HEK293 (cell line): ENCODE measurements around the gene HP1BP3.
A peak's percentile ranks its signal among the peaks of the same experiment; 100 is the strongest.

Source experiments
- CTCF ChIA-PET: fragments of 350-600 bp; formaldehyde crosslinking; extraction: SDS; loops from one replicate; lab custom pipeline; 2021; ENCODE audit warnings: antibody characterized with exemption; lab: Yijun Ruan, JAX
- POLR2A ChIA-PET: fragments of 300-600 bp; formaldehyde crosslinking; extraction: SDS; loops from one replicate; lab custom pipeline; 2020; ENCODE audit warnings: antibody characterized with exemption, inconsistent platforms; lab: Yijun Ruan, JAX
- H3K27ac ChIP-seq: fragments of 200-500 bp; sonication (Bioruptor generic); 2 replicates; pipeline ENCODE4 v1.5.1; 2014; ENCODE audit warnings: low read depth, low read length, control low read depth, inconsistent platforms; ENCODE audit errors: extremely low read depth
- H3K36me3 ChIP-seq, 2 experiments: fragments of 200-500 bp in 1 of 2; sonication (Bioruptor generic) in 1 of 2; 1 replicate in 1 of 2; 2 replicates in 1 of 2; pipeline ENCODE4 v1.5.1; 2014 to 2017; ENCODE audit warnings: inconsistent platforms in 2 of 2, low read length in 2 of 2; ENCODE audit not compliant: control insufficient read depth in 2 of 2, insufficient read depth in 1 of 2
- H3K4me1 ChIP-seq: fragments of 200-500 bp; sonication (Bioruptor generic); 2 replicates; pipeline ENCODE4 v1.5.1; 2014; ENCODE audit warnings: mild to moderate bottlenecking, low read length, inconsistent platforms; ENCODE audit not compliant: control insufficient read depth, insufficient read depth
- H3K4me3 ChIP-seq: 2 replicates; pipeline ENCODE4 v1.5.1; 2011; ENCODE audit warnings: low read depth, mild to moderate bottlenecking, control low read depth, low read length, moderate library complexity
- H3K9me3 ChIP-seq: fragments of 200-500 bp; sonication (Bioruptor generic); 2 replicates; pipeline ENCODE4 v1.5.1; 2014; ENCODE audit warnings: low read depth, low read length, inconsistent platforms; ENCODE audit not compliant: control insufficient read depth, insufficient read depth
- HOXC10 ChIP-seq: sonication (generic); formaldehyde crosslinking; IDR thresholded peaks from 2 replicates; pipeline ENCODE4 v1.8.1; 2023; ENCODE audit warnings: mild to moderate bottlenecking, missing genetic modification reagents
- KLF1 ChIP-seq: fragments of 450-650 bp; formaldehyde crosslinking; IDR thresholded peaks from 2 replicates; pipeline ENCODE4 v1.5.1; 2016; ENCODE audit warnings: missing biosample characterization, missing genetic modification characterization
- ZNF18 ChIP-seq: fragments of 450-650 bp; formaldehyde crosslinking; IDR thresholded peaks from 2 replicates; pipeline ENCODE4 v1.5.1; 2016; ENCODE audit warnings: missing biosample characterization, missing genetic modification characterization
- ZNF639 ChIP-seq: fragments of 450-650 bp; formaldehyde crosslinking; IDR thresholded peaks from 2 replicates; pipeline ENCODE4 v1.5.1; 2016; ENCODE audit warnings: missing biosample characterization, missing genetic modification characterization
- ZNF843 ChIP-seq: fragments of 450-650 bp; formaldehyde crosslinking; IDR thresholded peaks from 2 replicates; pipeline ENCODE4 v1.5.1; 2016; ENCODE audit warnings: missing biosample characterization, missing genetic modification characterization

HP1BP3 gene

GRCh38 chr1:20693623-20694022, 93.5 kb downstream of the HP1BP3 start:
- Histone ChIP-seq H3K36me3 (peaks cover 0 to 6% of the 10 kb centered on the region in 2 experiments; a peak in 2 of 3 replicates), H3K27ac (no peak overlapping the region), H3K4me3 (no peak overlapping the region), H3K4me1 (no peaks in the 10 kb centered on the region)
- peak; percentile 99 for TF ChIP-seq ZNF18 (tag by site-specific recombination)
- TF ChIP-seq KLF1 (tag by site-specific recombination): 0 out of 2 replicates have a peak, but pooled peaks have one; percentile 11
- no peak for TF ChIP-seq ZNF639 (tag by site-specific recombination)
- no peak for TF ChIP-seq HOXC10 (CRISPR knock-in tag)
- no peak for TF ChIP-seq ZNF843 (tag by site-specific recombination)
- TF ChIP-seq, all 188 proteins: peak for 2
- CTCF ChIA-PET: interaction anchor here (0.7 to 1.1 kb wide), 3 partner anchors 10 to 151 kb away, joined by 3 read pairs; partner anchors contain the start of gene SH2D5
- POLR2A ChIA-PET: no interaction called here
- no peaks in the 10 kb centered on the region for H3K9me3 ChIP-seq
